NCI-H510A treated with DMSO at 0.1 percent for 48 hours (cell line): Measurements from ENCODE around the gene RCAN2.
"Not testable (repeated sequence)": the region's sequence is repeated elsewhere in the genome, so short reads cannot be mapped to it uniquely, and the experiment has no call there.

ENCODE experiments used
- DNase-seq: peaks from one replicate; lab custom pipeline; 2025; lab: John Stamatoyannopoulos, UW

Gene RCAN2

DNA sequence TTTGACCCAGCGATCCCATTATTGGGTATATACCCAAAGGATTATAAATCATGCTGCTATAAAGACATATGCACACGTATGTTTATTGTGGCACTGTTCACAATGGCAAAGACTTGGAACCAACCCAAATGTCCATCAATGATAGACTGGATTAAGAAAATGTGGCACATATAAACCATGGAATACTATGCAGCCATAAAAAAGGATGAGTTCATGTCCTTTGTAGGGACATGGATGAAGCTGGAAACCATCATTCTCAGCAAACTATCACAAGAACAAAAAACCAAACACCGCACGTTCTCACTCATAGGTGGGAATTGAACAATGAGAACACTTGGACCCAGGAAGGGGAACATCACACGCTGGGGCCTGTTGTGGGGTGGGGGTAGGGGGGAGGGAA is 103.5 kb downstream of the RCAN2 start:
- not testable (repeated sequence) for DNase-seq

DNA sequence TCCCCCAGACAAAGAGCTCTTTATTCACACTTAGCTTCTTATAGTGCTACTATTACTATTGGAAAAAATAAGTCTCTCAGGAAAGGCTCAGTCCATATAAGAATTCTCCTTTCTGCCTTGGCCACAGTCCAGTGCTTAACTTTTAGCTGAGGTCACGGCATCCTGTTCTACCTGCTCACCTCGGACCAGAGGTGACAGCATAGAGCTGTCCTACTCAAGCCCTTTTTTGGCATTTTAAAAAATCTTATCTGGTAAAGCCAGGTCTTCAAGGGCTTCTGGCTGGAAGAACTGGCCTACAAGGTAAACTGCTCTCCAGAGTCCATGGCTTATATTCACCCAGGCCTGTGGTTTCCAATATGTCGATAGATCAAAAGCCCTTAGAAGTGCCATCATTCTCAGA is 109.7 kb downstream of the RCAN2 start:
- peak; percentile 74 for DNase-seq

DNA sequence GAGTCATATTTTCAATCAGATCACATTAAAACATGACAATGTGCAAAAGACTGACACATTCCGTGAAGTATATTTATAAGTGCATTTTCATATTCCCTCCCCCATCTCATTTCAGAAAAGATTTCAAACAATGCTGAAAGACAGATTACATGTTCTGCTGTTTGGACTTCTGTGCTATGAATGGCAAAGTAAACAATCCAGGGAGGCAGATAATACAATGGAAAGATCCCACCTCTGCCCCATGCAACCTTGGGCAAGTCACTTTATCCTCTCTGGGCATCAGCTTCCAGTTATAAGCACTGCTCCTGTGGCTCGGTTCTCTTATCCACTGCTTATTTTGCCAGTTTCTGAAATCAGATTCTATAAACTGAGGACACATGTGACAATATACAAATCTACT is 110.2 kb downstream of the RCAN2 start:
- peak; percentile 83 for DNase-seq

DNA sequence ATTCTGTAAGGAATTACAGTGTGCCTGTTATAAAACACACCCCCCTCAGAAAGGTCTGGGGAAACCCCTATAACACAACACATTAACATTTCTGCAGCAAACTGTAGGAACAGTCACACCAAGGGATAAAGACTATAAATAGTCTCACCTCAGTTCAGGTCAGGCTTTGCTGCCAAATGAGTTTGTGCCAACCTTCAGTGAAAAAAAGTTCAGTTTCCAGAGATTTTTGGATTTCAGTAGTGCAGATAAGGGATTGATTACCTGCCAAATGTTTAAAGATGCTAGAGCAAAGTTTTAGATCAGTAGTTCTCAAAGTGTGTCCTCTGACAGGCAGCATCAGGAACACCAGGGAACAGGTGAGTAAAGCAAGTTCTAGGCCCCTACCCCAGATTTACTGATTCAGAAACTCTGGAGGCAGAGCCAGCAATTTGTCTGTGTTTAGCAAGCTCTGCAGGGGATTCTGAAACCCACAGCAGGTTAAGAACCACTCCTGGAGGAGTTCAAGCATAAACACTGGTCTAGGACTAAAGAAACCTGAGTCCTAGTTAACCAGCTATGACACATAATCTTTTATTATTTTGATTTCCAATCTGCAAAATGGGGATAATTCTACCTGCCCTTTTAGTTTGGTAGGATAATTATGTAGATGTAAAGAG is 111.0 kb downstream of the RCAN2 start:
- peak; percentile 56 for DNase-seq

DNA sequence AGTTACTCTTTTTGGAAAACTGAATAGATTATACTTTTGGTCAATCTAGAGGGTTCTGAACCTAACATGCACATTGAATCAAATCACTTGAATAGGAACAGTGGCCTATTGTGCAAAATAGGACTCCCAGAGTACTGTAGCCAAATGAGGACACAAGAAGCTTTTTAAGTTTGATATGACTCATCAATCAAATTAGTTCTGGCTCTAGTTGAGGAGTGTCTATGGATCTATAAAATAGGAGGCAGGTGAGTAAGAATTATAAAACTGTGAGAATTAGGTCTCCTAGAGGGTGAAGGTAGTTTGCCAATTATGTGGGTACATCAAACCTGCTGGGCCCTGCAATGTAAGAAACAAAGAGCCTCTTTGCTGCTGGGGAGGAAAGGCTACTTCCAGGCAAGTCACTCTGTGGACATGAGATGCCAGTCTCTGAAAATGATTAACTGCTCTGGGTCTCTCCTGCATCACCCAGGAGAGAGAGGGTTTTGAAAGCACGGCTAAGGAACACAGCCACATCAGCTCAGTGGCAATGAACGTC is 112.3 kb downstream of the RCAN2 start:
- DNase-seq: peak; percentile 27

DNA sequence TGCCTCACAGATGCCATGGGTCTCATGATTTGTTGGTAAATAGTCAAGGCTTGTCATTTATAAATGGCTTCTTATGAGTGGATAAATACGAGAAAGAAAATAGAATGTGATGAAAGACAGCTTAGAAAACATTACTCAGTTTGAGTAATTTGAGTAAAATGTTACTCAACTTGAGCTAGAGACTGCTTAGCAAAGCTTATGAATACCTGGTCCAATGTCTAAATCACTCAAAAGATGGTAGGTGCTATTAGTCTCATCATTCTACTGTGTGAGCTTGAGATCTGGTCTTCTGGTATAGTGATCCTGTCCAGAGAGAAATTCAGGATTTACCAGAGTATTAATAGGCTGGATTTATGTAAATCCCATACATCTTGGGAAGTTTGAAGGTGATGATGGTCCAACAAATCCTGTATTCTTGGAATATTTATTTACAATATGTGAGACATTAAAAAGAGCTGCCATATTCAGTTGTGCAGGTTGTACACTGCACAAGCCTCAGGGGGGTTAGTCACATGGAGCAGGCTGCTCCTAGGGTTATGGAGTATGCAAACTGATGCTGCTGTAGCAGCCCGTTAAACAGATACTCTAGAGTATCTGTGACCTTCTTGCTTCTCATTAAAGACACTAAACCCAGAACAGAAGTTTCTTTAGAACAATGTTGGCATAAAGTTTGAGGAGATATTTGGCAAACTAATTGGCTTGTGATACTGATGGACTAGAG is 112.9 kb downstream of the RCAN2 start:
- no peak for DNase-seq

DNA sequence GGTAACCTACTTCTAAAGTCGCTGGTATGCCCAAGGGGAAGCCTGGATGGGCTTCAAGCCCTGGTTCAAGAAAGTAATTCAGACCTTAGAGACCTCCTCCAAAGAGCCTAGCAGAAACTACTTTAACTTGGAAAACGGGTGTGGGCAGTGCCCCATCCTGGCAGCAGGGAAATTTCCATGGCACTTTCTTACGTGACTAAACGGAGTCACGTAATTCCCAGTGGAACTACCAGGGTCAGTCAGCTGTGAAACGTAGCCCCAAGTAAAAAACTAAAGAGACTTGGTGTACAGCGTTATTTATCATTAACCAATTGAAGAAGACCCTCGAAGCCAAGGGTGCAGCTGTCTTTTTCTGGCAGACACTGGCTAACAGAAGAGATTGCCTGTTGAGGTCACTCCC is 114.0 kb downstream of the RCAN2 start:
- DNase-seq: no peak

DNA sequence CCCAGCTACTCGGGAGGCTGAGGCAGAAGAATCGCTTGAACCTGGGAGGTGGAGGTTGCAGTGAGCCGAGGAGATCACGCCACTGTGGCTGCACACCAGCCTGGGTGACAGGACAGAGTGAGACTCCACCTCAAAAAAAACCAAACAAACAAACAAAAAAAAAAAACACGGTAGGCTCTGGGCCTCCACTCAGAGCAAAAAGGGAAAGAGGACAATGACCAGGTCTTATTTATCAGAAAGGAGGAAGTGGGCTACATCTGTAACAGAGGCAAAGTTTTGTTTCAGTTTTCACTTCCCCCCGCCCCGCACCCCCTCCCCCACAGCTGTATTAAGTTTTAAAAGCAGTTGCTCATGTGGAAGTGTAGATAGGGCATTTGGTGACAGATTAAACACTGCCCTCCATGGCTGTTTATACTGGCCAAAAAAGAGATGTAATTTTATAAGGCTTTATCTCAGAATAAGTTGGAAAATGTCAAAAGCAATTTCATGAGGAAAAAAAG is 114.6 kb downstream of the RCAN2 start:
- no peak for DNase-seq

DNA sequence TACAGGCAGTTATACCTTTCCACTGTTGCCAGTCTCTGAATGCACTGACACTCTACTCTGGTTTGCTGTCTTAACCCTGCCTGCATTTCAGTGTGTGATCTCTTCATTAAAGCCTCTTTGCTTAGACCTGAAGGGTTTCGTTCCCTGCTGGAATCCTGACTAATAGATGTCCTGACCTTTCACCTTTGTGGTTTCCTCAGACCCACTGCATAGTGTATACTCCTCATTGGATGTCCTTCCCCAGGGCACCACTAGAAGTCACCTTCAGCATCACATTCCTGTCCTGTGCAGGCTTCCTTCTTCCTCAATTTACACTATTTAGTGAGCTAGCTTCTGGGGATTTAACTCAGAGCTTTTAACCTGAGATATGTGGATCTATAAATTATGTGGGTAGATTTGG is 120.6 kb downstream of the RCAN2 start:
- DNase-seq: no peak

DNA sequence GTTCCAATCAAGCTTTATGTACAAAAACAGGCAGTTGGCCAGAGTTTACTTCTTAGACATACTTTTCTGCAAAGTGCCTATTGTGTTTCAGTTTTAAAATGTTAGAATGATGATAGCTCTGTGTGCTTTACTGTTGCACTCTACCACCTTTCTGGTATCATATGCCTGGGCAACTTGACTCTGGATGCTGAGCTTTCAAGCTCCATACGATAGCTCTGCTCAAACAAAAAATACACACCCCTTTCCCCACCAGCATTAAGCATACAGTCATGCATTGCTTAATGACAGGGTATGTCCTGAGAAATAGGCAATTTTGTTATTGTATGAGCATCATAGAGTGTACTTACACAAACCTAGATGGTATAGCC is 123.1 kb downstream of the RCAN2 start:
- DNase-seq: peak; percentile 72

DNA sequence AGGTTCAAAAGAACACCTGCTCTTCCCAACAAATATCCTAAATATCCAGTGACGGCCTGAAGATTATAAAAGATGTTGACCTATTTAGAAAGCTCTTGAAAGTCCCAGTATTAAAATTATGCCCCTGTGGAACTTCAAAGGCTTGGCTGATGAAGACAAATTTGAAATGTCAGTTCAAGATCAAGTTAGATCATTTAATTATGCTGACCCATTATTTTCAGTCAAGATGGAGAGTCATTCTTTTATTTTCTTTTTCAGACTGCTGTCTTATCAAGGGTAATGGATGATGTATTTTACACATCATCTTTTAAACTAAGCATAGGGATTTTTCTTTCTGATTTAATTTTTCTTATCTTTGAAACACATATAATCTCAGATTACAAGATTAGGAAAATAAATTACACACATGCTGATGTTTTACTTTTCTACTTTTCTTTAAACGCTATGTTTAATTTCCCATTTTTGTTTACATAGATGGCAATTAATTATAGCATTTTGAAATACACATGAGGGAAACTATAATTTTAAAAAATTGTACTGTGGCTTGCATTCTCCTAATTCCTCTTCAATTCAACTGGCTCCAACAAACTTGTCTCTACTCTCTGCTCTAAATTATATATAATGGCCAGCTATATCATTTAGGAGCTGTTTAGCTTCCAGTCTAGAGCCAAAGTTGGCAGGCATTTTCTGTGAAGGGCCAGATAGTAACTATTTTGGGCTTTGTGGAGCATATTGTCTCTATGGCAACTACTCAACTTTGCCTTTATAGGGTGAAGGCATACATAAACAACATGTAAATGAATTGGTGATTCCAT is 123.7 kb downstream of the RCAN2 start:
- DNase-seq: peak; percentile 86

DNA sequence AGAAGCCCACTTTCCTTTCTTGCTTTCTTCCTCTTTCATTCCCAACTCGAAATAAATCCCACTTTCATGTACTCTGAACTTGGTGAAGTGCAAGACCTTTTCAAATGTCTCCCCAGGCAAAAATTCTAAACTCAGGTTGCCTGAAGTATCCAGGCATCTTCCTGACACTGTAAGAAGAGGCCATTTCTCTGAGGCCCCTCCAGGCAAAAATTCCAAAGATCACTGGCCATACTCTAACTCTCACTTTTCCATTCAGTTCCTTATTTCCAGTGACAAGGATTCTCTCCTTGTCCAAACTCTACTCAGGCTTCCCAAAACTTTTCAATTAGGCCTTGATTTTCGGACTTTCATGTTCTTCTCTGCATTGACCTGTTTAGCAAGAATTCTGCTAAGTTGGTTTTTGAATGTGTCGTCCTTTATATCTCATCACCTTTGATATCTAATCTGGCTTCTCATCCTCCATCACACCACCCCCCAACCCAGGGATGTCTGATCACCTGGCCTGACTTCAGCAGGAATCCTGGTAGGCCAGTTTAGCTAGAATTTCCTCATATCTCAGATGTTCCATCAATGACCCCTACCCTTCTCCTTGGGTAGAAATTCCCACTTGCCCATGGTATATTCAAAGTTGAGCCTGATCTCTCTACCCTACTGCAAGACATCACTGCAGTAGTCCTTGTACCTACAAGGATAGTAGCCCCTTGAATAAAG is 124.9 kb downstream of the RCAN2 start:
- DNase-seq: peak; percentile 63

DNA sequence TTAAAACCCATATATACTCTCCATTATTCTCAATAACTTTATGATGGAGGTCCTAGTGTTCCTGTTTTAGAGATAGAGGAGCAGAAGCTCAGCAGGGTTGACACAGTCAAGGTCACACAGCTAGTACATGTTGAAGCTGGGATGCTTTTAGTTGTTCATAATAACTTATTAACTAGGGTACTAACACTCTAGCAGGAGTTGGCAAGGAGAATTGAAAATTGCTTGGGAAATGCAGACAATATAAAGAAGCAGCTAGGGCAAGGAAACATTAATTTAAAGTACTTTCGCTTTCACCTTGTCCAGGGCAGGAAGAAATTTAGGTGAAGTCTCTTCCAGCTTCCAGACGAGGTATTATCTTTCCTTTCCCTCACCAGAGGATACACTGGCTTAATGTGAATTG is 133.7 kb downstream of the RCAN2 start:
- DNase-seq: no peak

DNA sequence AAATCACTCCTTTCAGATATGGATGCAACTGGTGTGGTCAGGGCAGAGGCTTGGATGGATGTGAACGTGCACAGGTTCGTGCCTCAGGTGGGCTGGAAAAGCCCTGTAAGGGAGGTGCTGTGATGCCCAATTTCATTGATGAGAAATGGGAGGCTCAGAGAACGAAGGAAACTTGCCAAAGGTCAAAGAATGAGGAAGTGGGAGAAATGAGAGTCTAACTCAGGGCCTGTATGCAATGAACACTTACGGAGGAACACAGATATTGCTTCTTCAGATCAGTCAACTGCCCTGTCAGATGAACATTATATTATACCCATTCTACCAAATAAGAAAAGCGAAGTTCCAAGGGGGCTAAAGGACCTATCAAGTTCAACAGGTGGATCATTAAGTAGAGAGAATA is 134.7 kb downstream of the RCAN2 start:
- no peak for DNase-seq

DNA sequence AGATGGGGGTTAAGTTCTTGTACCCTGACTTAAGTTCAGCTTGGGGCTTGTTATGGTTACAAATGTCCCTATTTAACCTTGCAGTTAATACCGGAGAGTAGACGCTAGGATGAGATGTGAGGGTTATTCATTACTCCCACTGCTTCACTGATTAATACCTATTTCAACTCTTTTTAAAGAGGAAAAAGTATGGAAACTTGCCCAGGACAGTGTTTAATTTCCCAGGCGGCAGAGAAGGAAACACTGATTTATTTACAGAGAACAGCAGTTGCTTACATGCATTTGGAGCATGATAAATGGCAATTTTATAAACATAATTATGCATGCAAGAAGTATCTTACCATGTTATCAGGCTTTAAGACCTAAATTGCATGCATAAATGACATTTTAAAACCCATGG is 137.7 kb downstream of the RCAN2 start:
- no peak for DNase-seq

DNA sequence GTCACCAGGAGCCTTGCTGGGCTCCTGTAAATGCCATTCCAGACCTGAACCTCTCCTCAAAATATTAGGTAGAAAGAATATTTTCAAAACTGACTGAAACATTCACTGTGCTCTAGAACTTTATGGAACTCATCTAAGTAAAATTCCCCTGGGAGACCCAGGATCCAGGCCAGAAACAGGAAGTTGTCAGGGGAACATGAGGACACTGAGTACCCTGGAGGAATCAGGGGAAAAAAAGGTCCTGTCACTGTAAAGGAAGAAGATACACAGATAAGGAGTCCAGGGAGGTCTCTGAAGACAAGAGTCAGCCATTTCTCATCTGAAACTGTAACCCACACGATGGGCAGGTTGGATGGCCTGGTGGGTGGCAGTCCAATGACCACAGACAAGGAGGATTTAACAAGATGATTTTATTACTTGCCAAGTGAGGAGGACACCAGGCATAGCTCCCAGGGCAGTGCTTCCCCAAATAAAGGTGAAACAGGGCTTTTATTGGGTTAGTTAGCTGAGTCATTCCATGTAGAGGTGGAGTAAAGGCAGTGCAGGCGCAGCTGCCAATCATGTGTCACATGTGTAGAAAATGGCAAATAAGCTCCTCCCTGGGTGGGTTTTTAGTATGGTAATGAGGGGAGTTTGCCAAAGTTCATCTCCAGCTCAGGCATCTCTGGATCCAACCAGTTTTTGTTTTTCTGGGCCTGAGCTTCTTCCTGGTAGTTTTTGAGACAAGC is 138.5 kb downstream of the RCAN2 start:
- no peak for DNase-seq

DNA sequence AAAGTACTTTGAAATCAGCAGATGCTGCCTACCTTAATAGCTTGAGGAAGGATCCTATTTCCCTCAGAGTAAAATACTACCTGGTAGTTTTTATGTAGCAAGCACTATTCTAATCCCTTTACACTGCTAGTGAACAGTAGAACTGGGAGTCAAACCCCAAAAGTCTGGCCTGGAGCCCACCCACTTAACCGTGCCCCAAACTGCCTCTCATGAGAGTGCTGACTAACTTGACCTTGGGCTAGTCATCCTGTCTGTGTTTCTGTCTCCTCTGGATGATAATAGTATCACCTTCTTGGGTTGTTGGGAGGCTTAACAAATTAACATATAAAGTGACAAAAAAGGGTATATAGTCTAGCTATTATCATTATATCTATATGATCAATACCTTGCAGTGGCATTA is 140.5 kb downstream of the RCAN2 start:
- no peak for DNase-seq

DNA sequence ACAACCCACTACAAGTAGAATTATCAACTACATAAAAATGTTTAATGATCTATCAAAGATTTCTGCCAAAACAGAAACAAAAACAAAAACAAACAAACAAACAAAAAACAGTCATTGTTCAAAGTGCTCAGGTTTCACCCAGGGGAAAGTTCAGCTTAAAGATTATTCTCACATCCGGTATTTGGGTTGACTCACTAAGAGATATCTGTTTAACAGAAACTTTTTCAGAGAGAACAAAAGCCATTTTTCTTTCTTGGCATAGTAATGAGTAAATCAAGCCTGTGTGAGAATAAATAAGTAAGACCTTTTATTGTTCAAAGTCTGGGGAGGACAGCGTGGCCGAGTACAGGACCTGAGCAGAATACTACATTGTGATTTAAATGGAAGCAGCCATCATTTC is 143.6 kb downstream of the RCAN2 start:
- DNase-seq: no peak

DNA sequence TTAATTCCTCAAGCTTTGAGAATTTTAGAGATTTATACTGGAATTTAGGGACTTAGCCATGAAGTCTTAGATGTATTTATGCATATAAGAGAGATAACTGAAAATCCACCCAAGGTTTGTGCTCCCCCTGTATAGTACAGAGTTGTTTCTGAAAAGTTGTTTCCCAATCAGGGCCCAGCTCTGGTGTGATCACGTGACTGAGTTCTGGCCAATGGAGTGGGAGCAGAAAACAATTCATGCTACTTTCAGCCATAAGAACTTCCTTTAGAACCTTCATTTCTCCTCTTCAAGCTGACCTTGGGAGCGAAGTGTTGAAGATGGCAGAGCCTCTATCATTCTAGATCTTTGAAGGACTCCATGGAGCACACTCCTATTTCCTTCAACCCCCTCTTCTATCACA is 151.0 kb downstream of the RCAN2 start:
- DNase-seq: no peak

DNA sequence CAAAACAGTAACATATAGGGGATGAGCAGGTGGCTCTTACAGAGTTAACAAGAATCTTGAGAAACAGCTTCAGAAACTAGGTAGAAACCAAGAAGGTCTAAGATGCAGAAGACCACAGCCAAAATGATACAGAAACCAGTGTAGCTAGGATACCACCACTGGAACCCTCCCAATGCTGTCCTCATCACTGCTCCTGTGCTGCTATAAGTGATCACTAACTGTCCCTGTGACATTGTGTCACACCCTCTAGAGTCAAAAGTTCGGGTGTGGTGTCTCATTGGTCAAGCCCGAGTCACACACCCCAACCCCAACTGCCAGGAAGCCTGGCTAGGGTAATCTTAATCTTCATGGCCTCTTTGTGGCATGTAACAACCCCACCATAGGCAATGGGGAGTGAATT is 153.1 kb downstream of the RCAN2 start:
- no peak for DNase-seq

DNA sequence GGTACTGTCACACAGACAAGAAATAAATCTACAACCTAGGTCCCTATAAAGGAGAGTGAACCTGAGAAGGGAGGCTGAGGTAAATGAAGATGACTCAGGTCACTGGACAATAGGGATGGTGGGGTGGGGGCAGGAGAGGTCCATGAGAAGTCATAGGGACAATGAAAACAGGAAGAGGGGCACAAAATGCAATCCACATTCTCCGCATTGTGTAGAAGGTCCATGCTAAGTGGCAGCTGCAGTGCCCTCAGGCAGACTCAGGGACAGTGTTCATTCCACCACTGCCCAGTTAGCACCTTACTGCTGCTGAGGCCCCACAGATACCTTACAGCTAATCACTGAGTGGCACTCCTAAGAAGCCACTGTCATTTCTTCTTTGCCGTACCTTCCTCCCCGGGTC is 156.8 kb downstream of the RCAN2 start:
- DNase-seq: no peak
